ENCODE data around the gene GJA10. TPM values are rescaled to one million over a fixed set of nuclear protein-coding genes. Genes with fewer than 3 reads are reported as not detected.
A peak's percentile ranks its signal among the peaks of the same experiment; 100 is the strongest.

GJA10 gene
- total RNA-seq, 1 donor, result not detected

GRCh38 chr6:89866024-89866678 lies 28.1 kb upstream of the GJA10 start:
- no peak overlapping the region for H3K4me3 ChIP-seq (ENCODE audit: low read depth, low read length)
- DNase-seq (ENCODE audit: low read depth), result no peak
- no peak for TF ChIP-seq CTCF (IDR thresholded peaks at IDR 0.05; ENCODE audit: insufficient read depth, low read depth, low read length)

GRCh38 chr6:89873721-89874120 lies 20.5 kb upstream of the GJA10 start:
- TF ChIP-seq CTCF (IDR thresholded peaks at IDR 0.05; ENCODE audit: insufficient read depth, low read depth, low read length), result no peak
- no peak for DNase-seq (ENCODE audit: low read depth)
- no peak overlapping the region for H3K4me3 ChIP-seq (ENCODE audit: low read depth, low read length)

- no peak overlapping the region for H3K4me3 ChIP-seq (ENCODE audit: low read depth, low read length)
- DNase-seq (ENCODE audit: low read depth), result no peak
Measured at GRCh38 chr6:89874438-89874837, 19.8 kb upstream of the GJA10 start.

GRCh38 chr6:89886378-89887120 lies 7.7 kb upstream of the GJA10 start:
- H3K4me3 ChIP-seq (ENCODE audit: low read depth, low read length), result no peak overlapping the region
- no peak for DNase-seq (ENCODE audit: low read depth)
- no peak for TF ChIP-seq CTCF (IDR thresholded peaks at IDR 0.05; ENCODE audit: insufficient read depth, low read depth, low read length)

More at GRCh38 chr6:89874438-89874837, 19.8 kb upstream of the GJA10 start:
- no peak for TF ChIP-seq CTCF (IDR thresholded peaks at IDR 0.05; ENCODE audit: insufficient read depth, low read depth, low read length)

- H3K4me3 ChIP-seq (ENCODE audit: low read depth, low read length), result no peak overlapping the region
- TF ChIP-seq CTCF (IDR thresholded peaks at IDR 0.05; ENCODE audit: insufficient read depth, low read depth, low read length), result no peak
- peak; percentile 8 for DNase-seq (ENCODE audit: low read depth)
Measured at GRCh38 chr6:89887452-89888137, 6.7 kb upstream of the GJA10 start.

- no peak overlapping the region for H3K4me3 ChIP-seq (ENCODE audit: low read depth, low read length)
- no peak for DNase-seq (ENCODE audit: low read depth)
- no peak for TF ChIP-seq CTCF (IDR thresholded peaks at IDR 0.05; ENCODE audit: insufficient read depth, low read depth, low read length)
Measured at GRCh38 chr6:89888138-89888514, 6.1 kb upstream of the GJA10 start.
